HG03520 (cell line): ENCODE measurements around the gene GPR42.
"Not testable (repeated sequence)": the region's sequence is repeated elsewhere in the genome, so short reads cannot be mapped to it uniquely, and the experiment has no call there.

Experiments
- ATAC-seq: cut with Tn5 transposase; IDR thresholded peaks from one replicate; pipeline ENCODE4 v1.9.1; 2021; ENCODE audit warnings: mild to moderate bottlenecking, moderate library complexity; ENCODE audit not compliant: unreplicated experiment

The GPR42 gene

DNA sequence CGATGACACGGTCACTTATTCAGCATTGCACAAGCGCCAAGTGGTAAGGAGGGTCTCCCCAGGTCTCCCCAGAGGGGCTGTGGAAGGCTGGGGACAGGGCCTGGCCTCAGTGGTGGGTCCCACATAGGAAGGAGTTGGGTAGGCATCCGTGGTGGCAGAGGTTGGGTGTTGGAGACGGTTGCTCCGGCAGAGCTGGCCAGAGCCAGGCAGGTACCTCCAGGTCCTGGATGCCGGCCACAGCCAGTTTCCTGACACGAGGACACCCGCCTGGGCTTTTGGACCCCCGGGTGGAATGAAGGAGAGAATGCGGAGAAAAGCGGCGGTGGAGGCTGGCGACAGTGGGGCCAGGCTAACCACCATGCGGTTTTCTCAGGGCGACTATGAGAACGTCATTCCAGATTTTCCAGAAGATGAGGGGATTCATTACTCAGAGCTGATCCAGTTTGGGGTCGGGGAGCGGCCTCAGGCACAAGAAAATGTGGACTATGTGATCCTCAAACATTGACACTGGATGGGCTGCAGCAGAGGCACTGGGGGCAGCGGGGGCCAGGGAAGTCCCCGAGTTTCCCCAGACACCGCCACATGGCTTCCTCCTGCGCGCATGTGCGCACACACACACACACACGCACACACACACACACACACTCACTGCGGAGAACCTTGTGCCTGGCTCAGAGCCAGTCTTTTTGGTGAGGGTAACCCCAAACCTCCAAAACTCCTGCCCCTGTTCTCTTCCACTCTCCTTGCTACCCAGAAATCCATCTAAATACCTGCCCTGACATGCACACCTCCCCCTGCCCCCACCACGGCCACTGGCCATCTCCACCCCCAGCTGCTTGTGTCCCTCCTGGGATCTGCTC lies 24.4 kb upstream of the GPR42 start:
- ATAC-seq = no peak

DNA sequence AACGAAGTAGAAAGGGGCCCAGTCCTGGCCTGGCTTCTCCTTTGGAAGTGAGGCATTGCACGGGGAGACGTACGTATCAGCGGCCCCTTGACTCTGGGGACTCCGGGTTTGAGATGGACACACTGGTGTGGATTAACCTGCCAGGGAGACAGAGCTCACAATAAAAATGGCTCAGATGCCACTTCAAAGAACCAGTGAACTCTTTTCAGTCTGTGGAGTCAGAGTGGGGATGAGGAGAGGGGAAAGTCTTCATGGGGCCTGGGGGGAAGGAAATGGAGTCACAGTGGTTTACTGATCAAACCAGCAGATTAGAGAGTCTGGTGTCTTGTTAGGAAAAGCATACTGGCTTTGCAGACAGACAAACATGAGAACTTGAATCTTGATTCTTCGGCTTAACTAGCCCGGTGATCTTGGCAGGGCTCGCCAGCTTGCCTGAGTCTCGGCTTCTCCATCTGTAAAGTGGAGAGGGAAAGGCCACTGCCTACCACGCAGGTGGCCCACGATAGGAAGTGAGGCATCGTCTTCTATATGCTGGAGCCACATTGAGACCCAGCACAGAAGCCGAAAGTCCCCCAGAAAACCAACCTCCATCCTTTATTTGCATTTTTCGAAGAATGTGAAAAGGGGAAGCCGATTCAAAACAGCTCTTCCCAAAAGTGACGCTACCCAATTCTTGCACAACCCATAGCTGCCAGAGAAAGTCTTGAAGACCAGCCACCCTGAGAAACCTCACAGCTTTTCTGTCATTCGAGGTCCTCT lies 23.5 kb upstream of the GPR42 start, which contains the start of gene FFAR1:
TSS of gene FFAR1 (plus strand) at position 732 of the 759 bp plus-strand sequence. CDS start 3,650 bp downstream, outside the sequence.
- ATAC-seq = peak; percentile 43

DNA sequence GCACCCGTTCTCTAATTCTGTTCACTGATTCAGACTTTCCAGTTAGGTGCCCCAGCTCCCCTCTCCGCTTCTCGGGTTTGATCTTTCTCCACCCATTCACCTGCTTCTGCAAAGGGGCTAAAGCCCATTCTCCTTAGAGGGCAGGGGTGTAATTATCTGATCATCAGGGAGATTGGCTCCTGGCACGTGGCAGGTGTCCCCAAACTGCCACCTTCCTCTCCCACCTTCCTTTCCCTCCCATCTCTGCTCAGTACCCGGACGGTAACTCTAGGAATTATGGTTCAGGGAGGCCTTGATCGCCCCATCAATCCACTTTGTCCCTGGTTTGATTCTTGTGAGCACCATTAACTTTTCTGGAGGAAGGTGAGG lies 23.0 kb upstream of the GPR42 start:
- ATAC-seq = no peak

DNA sequence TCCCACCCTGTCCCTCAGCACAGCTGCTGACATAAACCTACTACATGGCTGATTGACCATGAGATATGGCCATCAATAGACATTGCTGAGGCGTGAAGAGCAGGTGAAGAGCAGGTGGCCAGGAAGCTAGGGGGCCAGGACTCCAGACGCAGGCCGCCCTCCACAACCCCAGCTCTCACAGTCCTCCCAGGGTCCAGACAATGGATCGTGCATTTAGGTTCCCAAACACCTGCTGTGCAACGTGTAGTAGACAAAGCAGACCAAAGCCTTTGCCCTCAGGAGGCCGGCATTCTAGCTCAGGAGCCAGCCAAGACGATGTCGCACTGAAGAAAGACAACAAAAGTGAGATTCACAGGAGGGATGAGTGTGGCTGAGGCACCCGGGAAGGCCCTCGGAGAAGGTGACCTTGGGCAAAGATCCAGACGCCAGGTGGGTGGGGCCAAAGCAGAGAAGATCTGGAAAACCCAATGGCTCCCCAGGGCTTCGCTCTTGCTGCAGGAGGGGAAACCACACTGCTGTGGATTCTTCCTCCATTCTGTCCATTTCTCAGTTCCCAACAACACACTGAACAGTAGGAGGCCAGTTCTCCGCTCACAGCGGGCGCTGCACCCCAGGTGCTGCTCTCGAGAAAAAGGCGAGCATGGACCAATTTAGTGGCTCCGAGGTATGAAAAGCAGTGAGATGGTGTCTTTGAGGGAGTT lies 21.8 kb upstream of the GPR42 start:
- no peak for ATAC-seq

DNA sequence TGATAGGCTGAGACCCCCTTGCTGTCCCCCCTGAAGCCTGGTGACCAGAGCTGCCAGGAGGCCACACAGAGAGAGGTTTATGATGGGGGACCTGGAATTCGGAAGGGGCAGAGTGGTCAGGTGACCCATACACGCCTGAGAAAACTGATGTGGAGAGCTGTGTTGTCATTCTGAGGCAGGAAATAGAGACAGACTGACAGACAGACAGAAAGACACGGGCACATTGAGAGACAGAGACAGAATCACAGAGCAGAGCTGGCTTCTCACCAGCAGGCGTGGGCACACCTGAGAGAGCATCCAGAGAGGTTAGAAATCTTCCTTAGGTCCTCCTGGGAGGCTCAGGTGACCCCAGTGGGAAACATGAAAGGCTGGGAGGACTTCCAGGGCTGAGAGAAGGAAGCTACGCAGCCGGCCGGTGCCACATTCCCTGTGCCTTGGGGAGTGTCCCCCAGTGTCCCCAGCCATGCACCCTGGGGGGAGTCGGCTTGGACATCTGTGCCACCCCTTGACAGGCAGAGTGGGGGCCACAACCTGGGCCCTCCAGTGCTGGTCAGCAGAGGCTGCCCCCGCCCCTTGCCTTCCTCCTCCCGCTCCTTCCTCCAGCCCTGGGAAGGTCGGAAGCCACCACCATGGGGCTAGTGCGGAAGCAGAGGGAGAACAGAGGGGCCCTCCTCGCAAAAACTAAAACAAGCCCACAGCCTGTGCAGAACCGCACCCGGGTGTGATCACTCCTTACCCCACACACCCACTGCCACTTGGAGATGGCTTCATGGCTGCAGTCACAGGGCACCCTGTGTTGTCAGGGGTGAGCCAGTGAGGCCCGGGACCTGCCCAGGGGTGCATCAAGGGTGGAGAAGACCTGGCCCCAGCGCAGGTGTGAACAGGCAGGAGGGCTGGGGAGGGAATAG lies 21.0 kb upstream of the GPR42 start:
- no peak for ATAC-seq

DNA sequence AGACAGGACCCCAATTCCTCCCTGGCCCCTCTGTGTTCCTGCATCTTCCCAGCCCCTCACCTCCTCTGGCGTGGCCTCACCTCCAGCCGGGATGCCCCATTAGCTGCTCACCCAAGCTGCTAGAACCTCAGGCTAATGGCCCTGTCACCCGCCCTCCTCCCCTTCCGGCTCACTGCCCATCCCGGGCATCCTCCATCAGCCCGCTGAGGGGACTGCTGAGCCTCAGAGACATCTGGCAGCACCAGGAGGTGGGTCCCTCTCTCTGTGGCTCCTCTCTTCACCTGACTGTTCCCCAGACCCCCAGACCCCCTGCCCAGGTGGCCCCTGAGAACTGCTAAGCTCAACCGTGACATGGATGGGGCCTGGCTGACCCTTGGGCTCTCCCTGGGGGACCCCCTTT lies 20.3 kb upstream of the GPR42 start:
- no peak for ATAC-seq

DNA sequence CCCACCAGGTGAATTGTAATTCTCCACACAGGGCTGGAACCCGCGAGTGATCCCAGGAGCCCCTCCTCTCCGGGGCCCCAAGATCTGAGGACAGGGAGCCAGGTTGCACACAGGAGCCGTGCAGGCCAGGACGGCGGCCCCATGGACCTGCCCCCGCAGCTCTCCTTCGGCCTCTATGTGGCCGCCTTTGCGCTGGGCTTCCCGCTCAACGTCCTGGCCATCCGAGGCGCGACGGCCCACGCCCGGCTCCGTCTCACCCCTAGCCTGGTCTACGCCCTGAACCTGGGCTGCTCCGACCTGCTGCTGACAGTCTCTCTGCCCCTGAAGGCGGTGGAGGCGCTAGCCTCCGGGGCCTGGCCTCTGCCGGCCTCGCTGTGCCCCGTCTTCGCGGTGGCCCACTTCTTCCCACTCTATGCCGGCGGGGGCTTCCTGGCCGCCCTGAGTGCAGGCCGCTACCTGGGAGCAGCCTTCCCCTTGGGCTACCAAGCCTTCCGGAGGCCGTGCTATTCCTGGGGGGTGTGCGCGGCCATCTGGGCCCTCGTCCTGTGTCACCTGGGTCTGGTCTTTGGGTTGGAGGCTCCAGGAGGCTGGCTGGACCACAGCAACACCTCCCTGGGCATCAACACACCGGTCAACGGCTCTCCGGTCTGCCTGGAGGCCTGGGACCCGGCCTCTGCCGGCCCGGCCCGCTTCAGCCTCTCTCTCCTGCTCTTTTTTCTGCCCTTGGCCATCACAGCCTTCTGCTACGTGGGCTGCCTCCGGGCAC lies 19.3 kb upstream of the GPR42 start:
- no peak for ATAC-seq

DNA sequence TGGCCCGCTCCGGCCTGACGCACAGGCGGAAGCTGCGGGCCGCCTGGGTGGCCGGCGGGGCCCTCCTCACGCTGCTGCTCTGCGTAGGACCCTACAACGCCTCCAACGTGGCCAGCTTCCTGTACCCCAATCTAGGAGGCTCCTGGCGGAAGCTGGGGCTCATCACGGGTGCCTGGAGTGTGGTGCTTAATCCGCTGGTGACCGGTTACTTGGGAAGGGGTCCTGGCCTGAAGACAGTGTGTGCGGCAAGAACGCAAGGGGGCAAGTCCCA lies 18.8 kb upstream of the GPR42 start:
- ATAC-seq = no peak

DNA sequence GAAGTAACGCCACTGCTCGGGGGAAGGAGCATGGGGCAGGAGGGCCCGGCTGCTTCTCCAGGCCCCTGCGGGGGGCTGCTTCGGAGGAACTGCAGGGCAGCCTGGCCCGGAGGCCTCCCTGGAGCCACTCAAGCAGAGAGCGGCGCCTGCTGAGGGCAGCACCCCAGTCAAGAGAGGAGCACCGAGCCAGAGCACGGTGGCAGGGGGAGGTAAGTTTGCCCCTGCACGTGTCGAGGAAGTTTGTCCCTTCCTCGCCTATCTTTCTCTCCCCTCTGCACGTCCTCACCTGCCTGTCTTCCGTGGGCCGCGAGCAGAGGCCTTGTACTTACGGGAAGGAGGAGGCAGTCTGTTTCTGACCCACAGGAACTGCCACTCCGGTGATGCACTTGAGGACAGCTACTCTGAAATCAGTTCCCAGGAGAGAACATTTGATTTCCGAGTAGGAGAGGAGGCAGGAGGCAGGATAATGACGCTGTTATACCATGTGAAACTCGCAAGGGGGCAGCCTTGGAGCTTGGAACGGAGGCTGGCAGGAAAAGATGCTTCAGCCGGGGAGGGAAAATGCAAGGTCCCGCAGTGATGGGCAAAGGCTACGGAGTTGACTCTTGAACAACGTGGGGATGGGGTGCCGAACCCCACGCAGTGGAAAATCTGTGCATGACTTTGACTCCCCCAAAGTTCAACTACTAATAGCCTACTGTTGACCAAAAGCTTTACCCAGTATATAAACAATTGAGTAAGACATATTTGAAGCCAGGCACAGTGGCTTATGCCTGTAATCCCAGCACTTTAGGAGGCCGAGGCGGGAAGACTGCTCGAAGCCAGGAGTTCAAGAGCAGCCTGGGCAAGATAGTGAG lies 18.2 kb upstream of the GPR42 start:
- ATAC-seq = no peak

DNA sequence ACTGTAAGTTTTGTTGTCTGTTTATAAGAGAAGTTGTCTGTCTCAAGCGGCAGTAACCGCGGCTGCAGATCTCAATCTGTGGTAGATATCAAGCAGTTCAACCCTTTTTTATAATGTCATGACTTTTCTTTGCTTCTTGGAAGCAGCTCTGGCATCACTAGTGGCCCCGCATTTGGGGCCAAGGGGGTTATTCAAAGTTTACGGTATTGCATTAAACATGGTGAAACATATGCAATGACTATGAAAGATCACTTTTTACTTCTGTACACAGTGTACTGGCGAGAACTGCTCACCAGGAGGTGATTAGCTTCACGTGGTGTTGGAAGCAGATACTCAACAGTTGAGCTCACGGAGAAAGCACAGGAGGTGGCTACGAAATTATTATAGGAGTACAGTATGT lies 17.2 kb upstream of the GPR42 start:
- no peak for ATAC-seq

DNA sequence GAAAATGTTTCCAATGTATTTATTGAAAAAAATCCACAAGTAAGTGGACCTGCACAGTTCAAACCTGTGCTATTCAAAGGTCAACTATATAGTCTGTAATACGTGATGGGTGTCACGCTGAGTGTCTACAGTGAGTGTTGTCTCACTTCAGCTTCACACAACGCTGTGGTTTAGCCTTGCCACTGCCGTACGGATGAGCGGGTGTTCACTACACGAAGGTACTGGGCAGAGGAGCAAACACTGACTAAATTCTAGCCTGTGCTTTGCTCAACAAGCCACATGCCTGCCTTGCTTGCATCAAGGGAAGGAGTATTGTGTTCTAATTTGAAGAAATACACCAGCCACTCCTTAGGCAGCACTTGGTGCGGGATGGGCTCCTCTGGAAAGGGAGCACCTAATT lies 16.0 kb upstream of the GPR42 start:
- ATAC-seq = no peak

DNA sequence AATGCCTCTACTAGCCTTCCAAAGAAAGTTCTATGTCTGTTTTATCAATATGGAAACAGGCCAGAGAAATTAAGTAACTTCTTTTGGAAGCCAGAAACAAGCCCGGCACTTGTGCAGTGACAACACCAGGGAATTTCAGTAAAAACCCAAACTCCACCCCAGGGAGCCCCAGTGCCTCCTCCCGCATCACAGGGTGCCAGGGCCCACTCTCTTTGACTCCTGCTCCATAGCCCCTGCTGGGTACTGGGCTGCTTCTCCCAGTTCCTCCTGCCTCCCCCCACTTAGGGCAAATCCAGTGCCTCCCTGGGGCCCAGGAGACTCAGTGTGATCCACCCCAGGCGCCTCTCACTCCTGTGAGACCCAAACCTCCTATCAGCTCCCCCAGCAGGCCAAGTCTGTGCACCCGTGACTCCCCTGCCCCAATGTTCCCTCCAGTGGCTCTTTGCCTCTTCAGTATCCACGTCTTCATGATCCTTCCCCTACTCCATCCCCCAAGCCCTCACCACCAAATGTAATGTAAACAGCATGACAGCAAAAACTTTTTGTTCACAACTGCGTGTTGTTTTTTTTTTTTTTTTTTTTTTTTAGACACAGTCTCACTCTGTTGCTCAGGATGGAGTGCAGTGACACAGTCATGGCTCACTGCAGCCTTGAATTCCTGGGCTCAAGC lies 14.9 kb upstream of the GPR42 start:
- no peak for ATAC-seq

DNA sequence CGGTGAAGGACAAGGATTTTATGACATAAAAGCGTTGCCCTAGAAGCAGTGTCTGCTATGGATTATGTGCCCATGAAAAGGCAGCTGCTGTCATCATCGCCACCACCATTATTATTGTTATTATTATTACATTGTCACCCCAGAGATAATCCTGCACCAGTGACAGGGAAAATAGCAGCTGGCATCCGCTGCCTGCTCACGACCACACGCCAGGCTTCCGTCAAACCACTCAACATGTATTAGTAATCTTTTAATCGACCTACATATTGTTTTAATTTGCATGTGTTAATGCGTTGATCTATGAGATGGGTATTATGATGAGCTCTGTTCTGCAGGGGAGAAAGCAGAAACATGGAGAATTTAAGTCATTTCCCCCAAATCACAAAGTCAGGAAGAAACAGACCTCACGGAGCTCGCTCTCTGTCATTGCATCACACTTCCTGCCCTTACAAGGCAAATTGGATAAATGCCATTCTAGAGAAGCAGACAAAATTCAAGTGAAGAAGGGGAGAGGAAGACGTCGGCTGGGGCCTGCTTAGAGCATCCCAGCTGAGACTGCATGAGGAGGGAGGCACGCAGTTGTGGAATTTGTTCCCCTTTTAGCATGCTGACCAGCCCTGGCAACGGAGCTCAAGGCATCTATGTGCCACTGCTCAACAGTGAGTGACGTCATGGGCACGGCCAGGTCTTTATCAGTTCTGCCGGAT lies 12.8 kb upstream of the GPR42 start, which contains the start of gene FFAR3:
TSS of gene FFAR3 (plus strand) at position 594 of the 707 bp plus-strand sequence. CDS start 431 bp downstream, outside the sequence.
- ATAC-seq = no peak

DNA sequence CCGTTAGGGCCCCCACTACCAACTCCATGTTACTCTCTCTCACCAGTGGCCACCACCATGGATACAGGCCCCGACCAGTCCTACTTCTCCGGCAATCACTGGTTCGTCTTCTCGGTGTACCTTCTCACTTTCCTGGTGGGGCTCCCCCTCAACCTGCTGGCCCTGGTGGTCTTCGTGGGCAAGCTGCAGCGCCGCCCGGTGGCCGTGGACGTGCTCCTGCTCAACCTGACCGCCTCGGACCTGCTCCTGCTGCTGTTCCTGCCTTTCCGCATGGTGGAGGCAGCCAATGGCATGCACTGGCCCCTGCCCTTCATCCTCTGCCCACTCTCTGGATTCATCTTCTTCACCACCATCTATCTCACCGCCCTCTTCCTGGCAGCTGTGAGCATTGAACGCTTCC lies 12.0 kb upstream of the GPR42 start:
- ATAC-seq = not testable (repeated sequence)

DNA sequence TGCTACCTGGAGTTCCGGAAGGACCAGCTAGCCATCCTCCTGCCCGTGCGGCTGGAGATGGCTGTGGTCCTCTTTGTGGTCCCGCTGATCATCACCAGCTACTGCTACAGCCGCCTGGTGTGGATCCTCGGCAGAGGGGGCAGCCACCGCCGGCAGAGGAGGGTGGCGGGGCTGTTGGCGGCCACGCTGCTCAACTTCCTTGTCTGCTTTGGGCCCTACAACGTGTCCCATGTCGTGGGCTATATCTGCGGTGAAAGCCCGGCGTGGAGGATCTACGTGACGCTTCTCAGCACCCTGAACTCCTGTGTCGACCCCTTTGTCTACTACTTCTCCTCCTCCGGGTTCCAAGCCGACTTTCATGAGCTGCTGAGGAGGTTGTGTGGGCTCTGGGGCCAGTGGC lies 11.5 kb upstream of the GPR42 start:
- not testable (repeated sequence) for ATAC-seq

DNA sequence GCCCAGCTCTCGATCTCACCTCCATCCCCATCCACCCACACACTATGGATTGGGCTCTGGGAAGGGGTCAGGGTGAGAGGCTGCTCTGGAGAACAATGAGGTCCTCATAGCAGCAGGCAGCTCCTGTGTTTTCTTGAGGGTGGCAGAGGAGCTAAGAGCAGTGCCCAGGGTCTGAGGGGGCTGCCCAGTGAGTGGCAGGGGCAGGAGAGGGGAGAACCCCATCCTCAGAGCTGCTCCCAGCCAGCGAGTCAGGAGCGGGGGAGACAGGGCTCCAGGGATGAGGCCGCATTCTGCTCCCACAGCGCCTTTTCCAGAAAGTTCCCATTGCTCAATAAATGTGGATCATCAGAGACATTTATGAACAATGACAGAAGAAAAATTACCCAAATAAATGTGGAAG lies 10.8 kb upstream of the GPR42 start:
- not testable (repeated sequence) for ATAC-seq

DNA sequence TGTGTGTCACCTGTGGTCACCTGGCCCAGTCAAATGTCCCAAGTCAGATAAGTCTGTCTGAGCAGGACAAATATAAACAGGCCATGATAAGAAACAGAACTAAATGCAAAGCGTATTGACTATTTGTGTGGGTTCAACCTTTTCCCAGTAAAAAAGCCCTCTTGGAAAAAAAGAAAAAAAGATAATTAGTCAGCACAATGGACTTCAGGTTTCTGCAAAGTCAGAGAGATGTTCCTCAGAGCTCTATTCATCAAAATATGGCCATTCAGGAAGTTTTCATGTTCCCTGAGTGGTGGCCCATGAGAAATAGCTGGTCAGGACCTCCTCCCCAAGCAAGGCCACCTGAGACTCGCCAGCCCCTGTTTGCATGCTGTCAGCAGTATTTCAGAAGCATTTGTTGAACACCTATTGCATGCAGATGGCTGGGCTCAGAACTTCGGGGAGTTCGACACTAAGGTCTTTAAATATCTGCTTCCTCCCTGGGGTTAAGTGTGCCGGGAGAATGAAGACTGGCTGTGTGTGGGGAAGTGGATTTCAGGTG lies 9.9 kb upstream of the GPR42 start:
- ATAC-seq = no peak
